CD8-positive, alpha-beta memory T cell (primary cell): ENCODE measurements around the gene TDRD10. TPM values are rescaled to one million over a fixed set of nuclear protein-coding genes. Genes with fewer than 3 reads are reported as not detected.

Experiments
- CTCF ChIA-PET: fragments of 350-600 bp; sonication (Branson Sonifier 250); formaldehyde crosslinking; loops from one replicate; lab custom pipeline; 2021; ENCODE audit warnings: antibody characterized with exemption; lab: Charles Lee
- POLR2A ChIA-PET: fragments of 350-600 bp; sonication (Branson Sonifier 250); formaldehyde crosslinking; loops from one replicate; lab custom pipeline; 2021; ENCODE audit warnings: antibody characterized with exemption; lab: Charles Lee
- DNase-seq, 5 donors: peaks; one replicate each; pipeline versions ENCODE4 v3.0.0 to v3.0.0-alpha.2; 2020 to 2022; ENCODE audit warnings: mixed read lengths in 1 of 5
- H3K27ac ChIP-seq: one replicate; pipeline ENCODE4 v1.7.0; 2013; ENCODE audit warnings: low read depth, mild to moderate bottlenecking, low read length, moderate library complexity
- H3K27me3 ChIP-seq: 2 replicates; pipeline ENCODE4 v1.7.0; 2013; ENCODE audit warnings: low read length, mild to moderate bottlenecking; ENCODE audit not compliant: insufficient read depth, poor library complexity, severe bottlenecking
- H3K36me3 ChIP-seq: 2 replicates; pipeline ENCODE4 v1.7.0; 2013; ENCODE audit warnings: mild to moderate bottlenecking, low read length, moderate library complexity; ENCODE audit not compliant: insufficient read depth
- H3K4me1 ChIP-seq: 2 replicates; pipeline ENCODE4 v1.7.0; 2013; ENCODE audit warnings: mild to moderate bottlenecking, low read length, moderate library complexity; ENCODE audit not compliant: insufficient read depth
- H3K4me3 ChIP-seq: 2 replicates; pipeline ENCODE4 v1.7.0; 2013; ENCODE audit warnings: mild to moderate bottlenecking, low read length
- H3K9me3 ChIP-seq: 2 replicates; pipeline ENCODE4 v1.7.0; 2013; ENCODE audit warnings: mild to moderate bottlenecking, low read length
- H3K27ac Mint-ChIP-seq, 8 donors: one replicate each; pipeline ENCODE4 v1.8.0; 2020 to 2021; ENCODE audit warnings: mixed read lengths in 8 of 8, mild to moderate bottlenecking in 6 of 8, inconsistent platforms in 3 of 8, moderate library complexity in 3 of 8
- H3K27me3 Mint-ChIP-seq, 2 donors: one replicate each; pipeline ENCODE4 v1.8.0; 2020 to 2021; ENCODE audit warnings: mixed read lengths in 2 of 2, mild to moderate bottlenecking in 1 of 2, moderate library complexity in 1 of 2
- H3K36me3 Mint-ChIP-seq, 3 donors: one replicate each; pipeline ENCODE4 v1.8.0; 2020 to 2021; ENCODE audit warnings: mixed read lengths in 3 of 3, inconsistent platforms in 1 of 3, mild to moderate bottlenecking in 1 of 3
- H3K4me1 Mint-ChIP-seq, 3 donors: one replicate each; pipeline ENCODE4 v1.8.0; 2020 to 2021; ENCODE audit warnings: mixed read lengths in 3 of 3, inconsistent platforms in 1 of 3, mild to moderate bottlenecking in 1 of 3
- H3K4me3 Mint-ChIP-seq, 7 donors: one replicate each; pipeline ENCODE4 v1.8.0; 2020 to 2021; ENCODE audit warnings: mixed read lengths in 7 of 7, mild to moderate bottlenecking in 6 of 7, moderate library complexity in 4 of 7, inconsistent platforms in 2 of 7
- H3K9me3 Mint-ChIP-seq, 5 donors: one replicate each; pipeline ENCODE4 v1.8.0; 2020 to 2022; ENCODE audit warnings: mixed read lengths in 5 of 5, mild to moderate bottlenecking in 3 of 5, moderate library complexity in 2 of 5, inconsistent platforms in 1 of 5
- polyA plus RNA-seq: library from polyadenylated mRNA; unstranded; fragments of 300-500 nt; fragmentation: Illumina TruSeq; gene quantifications from one replicate; pipeline ENCODE4 v1.2.3, GENCODE V29; 2021
- total RNA-seq, 2 experiments: library from RNA; stranded (reverse); gene quantifications; one replicate each; pipeline ENCODE4 v1.2.3, GENCODE V29; 2021

The TDRD10 gene
- total and polyA plus RNA-seq, 3 experiments from 2014 or later = not detected

GRCh38 chr1:154578058-154578418, 76.0 kb downstream of the TDRD10 start:
- Histone ChIP-seq H3K4me1 (no peaks in the 10 kb centered on the region), H3K27me3 (no peaks in the 10 kb centered on the region), H3K4me3 (no peak overlapping the region), H3K36me3 (peaks cover 29% of the 10 kb centered on the region), H3K27ac (no peak overlapping the region), H3K9me3 (no peaks in the 10 kb centered on the region)
- POLR2A ChIA-PET = interaction anchor here (0.5 kb wide), 1 partner anchor 257 kb away, joined by 6 read pairs; the partner anchor contains the start of gene AQP10
- DNase-seq = no peak
- H3K27ac Mint-ChIP-seq = peak overlapping the region in 2 of 8 donors; percentile 50 to 81
- CTCF ChIA-PET = interaction anchor here (1.5 to 2.6 kb wide), 2 partner anchors 13 to 18 kb away, joined by 3 to 9 read pairs; no protein-coding TSS in a partner anchor
- peaks cover 0 to 49% (median 8%) of the 10 kb centered on the region in 3 donors for H3K36me3 Mint-ChIP-seq
- peaks cover 0 to 5% (median 1%) of the 10 kb centered on the region in 3 donors for H3K4me1 Mint-ChIP-seq
- H3K9me3 Mint-ChIP-seq = no peaks in the 10 kb centered on the region
- H3K27me3 Mint-ChIP-seq = peaks cover 3 to 4% of the 10 kb centered on the region in 2 donors
- H3K4me3 Mint-ChIP-seq = no peak overlapping the region

GRCh38 chr1:154579374-154579773, 77.4 kb downstream of the TDRD10 start:
- Histone ChIP-seq H3K4me3 (no peak overlapping the region), H3K27me3 (no peaks in the 10 kb centered on the region), H3K27ac (no peak overlapping the region), H3K4me1 (no peaks in the 10 kb centered on the region), H3K36me3 (peaks cover 42% of the 10 kb centered on the region), H3K9me3 (no peaks in the 10 kb centered on the region)
- H3K36me3 Mint-ChIP-seq = peaks cover 0 to 63% (median 16%) of the 10 kb centered on the region in 3 donors
- H3K9me3 Mint-ChIP-seq = no peaks in the 10 kb centered on the region
- ChIA-PET CTCF (interaction anchor here (2.6 kb wide), 1 partner anchor 19 kb away, joined by 9 read pairs; no protein-coding TSS in a partner anchor), POLR2A (no interaction called here)
- no peak for DNase-seq
- H3K4me1 Mint-ChIP-seq = peaks cover 0 to 5% (median 1%) of the 10 kb centered on the region in 3 donors
- H3K27ac Mint-ChIP-seq = no peak overlapping the region
- H3K4me3 Mint-ChIP-seq = no peak overlapping the region
- H3K27me3 Mint-ChIP-seq = peaks cover 0 to 3% of the 10 kb centered on the region in 2 donors

GRCh38 chr1:154581766-154582165, 79.7 kb downstream of the TDRD10 start:
- Mint-ChIP-seq H3K27ac (peak overlapping the region in 2 of 8 donors; percentile 13 to 20), H3K27me3 (peaks cover 0 to 1% of the 10 kb centered on the region in 2 donors), H3K4me1 (peaks cover 0 to 5% (median 1%) of the 10 kb centered on the region in 3 donors), H3K36me3 (peaks cover 8 to 87% (median 31%) of the 10 kb centered on the region in 3 donors), H3K4me3 (no peak overlapping the region), H3K9me3 (no peaks in the 10 kb centered on the region)
- peaks cover 66% of the 10 kb centered on the region for H3K36me3 ChIP-seq
- H3K4me1 ChIP-seq = no peaks in the 10 kb centered on the region
- H3K4me3 ChIP-seq = no peak overlapping the region
- no peaks in the 10 kb centered on the region for H3K27me3 ChIP-seq
- ChIA-PET POLR2A (no interaction called here), CTCF (no interaction called here)
- DNase-seq = no peak
- no peaks in the 10 kb centered on the region for H3K9me3 ChIP-seq
- H3K27ac ChIP-seq = no peak overlapping the region

- Histone ChIP-seq H3K4me1 (no peaks in the 10 kb centered on the region), H3K27ac (no peak overlapping the region), H3K27me3 (no peaks in the 10 kb centered on the region), H3K9me3 (no peaks in the 10 kb centered on the region), H3K4me3 (no peak overlapping the region), H3K36me3 (peaks cover 77% of the 10 kb centered on the region)
- ChIA-PET POLR2A (no interaction called here), CTCF (interaction anchor here (0.8 kb wide), 1 partner anchor 9 kb away, joined by 3 read pairs; no protein-coding TSS in a partner anchor)
- H3K27ac Mint-ChIP-seq = no peak overlapping the region
- H3K36me3 Mint-ChIP-seq = peaks cover 15 to 97% (median 35%) of the 10 kb centered on the region in 3 donors
- no peak for DNase-seq
- peaks cover 0 to 1% of the 10 kb centered on the region in 2 donors for H3K27me3 Mint-ChIP-seq
- H3K9me3 Mint-ChIP-seq = no peaks in the 10 kb centered on the region
- no peak overlapping the region for H3K4me3 Mint-ChIP-seq
- peaks cover 0 to 5% (median under 1%) of the 10 kb centered on the region in 3 donors for H3K4me1 Mint-ChIP-seq
Observed at GRCh38 chr1:154582885-154583284, 80.9 kb downstream of the TDRD10 start.

GRCh38 chr1:154583773-154584172, 81.8 kb downstream of the TDRD10 start:
- no peak overlapping the region for H3K4me3 Mint-ChIP-seq
- H3K27ac ChIP-seq = no peak overlapping the region
- H3K4me1 Mint-ChIP-seq = peaks cover 0 to 3% (median 0%) of the 10 kb centered on the region in 3 donors
- peak overlapping the region in 2 of 8 donors; percentile 24 to 34 for H3K27ac Mint-ChIP-seq
- peaks cover 0 to 1% of the 10 kb centered on the region in 2 donors for H3K27me3 Mint-ChIP-seq
- no peaks in the 10 kb centered on the region for H3K4me1 ChIP-seq
- no peaks in the 10 kb centered on the region for H3K27me3 ChIP-seq
- no peak for DNase-seq
- ChIA-PET CTCF (interaction anchor here (0.5 kb wide), 1 partner anchor 552 kb away, joined by 3 read pairs; no protein-coding TSS in a partner anchor), POLR2A (no interaction called here)
- H3K9me3 Mint-ChIP-seq = no peaks in the 10 kb centered on the region
- H3K9me3 ChIP-seq = no peaks in the 10 kb centered on the region
- peaks cover 15 to 99% (median 37%) of the 10 kb centered on the region in 3 donors for H3K36me3 Mint-ChIP-seq
- H3K36me3 ChIP-seq = peaks cover 82% of the 10 kb centered on the region
- no peak overlapping the region for H3K4me3 ChIP-seq

GRCh38 chr1:154584267-154584994, 82.4 kb downstream of the TDRD10 start:
- no peak for DNase-seq
- POLR2A ChIA-PET = no interaction called here
- Histone ChIP-seq H3K36me3 (peaks cover 89% of the 10 kb centered on the region), H3K9me3 (no peaks in the 10 kb centered on the region), H3K27ac (no peak overlapping the region), H3K4me1 (no peaks in the 10 kb centered on the region), H3K27me3 (no peaks in the 10 kb centered on the region), H3K4me3 (no peak overlapping the region)
- Mint-ChIP-seq H3K27ac (peak overlapping the region in 2 of 8 donors; percentile 34 to 47), H3K36me3 (peaks cover 15 to 99% (median 37%) of the 10 kb centered on the region in 3 donors), H3K9me3 (no peaks in the 10 kb centered on the region), H3K4me1 (no peaks in the 10 kb centered on the region), H3K4me3 (no peak overlapping the region), H3K27me3 (peaks cover 0 to 1% of the 10 kb centered on the region in 2 donors)
- CTCF ChIA-PET = interaction anchor here (0.5 kb wide), 1 partner anchor 552 kb away, joined by 3 read pairs; no protein-coding TSS in a partner anchor

- Histone ChIP-seq H3K27ac (no peak overlapping the region), H3K27me3 (no peaks in the 10 kb centered on the region), H3K4me1 (no peaks in the 10 kb centered on the region), H3K36me3 (peaks cover 94% of the 10 kb centered on the region), H3K4me3 (no peak overlapping the region), H3K9me3 (no peaks in the 10 kb centered on the region)
- peaks cover 0 to 1% of the 10 kb centered on the region in 2 donors for H3K27me3 Mint-ChIP-seq
- DNase-seq = no peak
- H3K27ac Mint-ChIP-seq = peak overlapping the region in 2 of 8 donors; percentile 10 to 61
- H3K4me3 Mint-ChIP-seq = no peak overlapping the region
- ChIA-PET CTCF (no interaction called here), POLR2A (no interaction called here)
- H3K9me3 Mint-ChIP-seq = no peaks in the 10 kb centered on the region
- peaks cover 15 to 98% (median 36%) of the 10 kb centered on the region in 3 donors for H3K36me3 Mint-ChIP-seq
- H3K4me1 Mint-ChIP-seq = no peaks in the 10 kb centered on the region
Observed at GRCh38 chr1:154586231-154586630, 84.2 kb downstream of the TDRD10 start.

- H3K4me3 Mint-ChIP-seq = no peak overlapping the region
- H3K4me1 Mint-ChIP-seq = no peaks in the 10 kb centered on the region
- ChIA-PET CTCF (no interaction called here), POLR2A (no interaction called here)
- peak overlapping the region in 2 of 8 donors; percentile 10 to 20 for H3K27ac Mint-ChIP-seq
- peaks cover 99% of the 10 kb centered on the region for H3K36me3 ChIP-seq
- no peaks in the 10 kb centered on the region for H3K4me1 ChIP-seq
- H3K9me3 ChIP-seq = no peaks in the 10 kb centered on the region
- H3K27ac ChIP-seq = no peak overlapping the region
- no peaks in the 10 kb centered on the region for H3K27me3 ChIP-seq
- no peak overlapping the region for H3K4me3 ChIP-seq
- DNase-seq = no peak
- peaks cover 0 to 1% of the 10 kb centered on the region in 2 donors for H3K27me3 Mint-ChIP-seq
- H3K9me3 Mint-ChIP-seq = no peaks in the 10 kb centered on the region
- H3K36me3 Mint-ChIP-seq = peaks cover 15 to 99% (median 38%) of the 10 kb centered on the region in 3 donors
Observed at GRCh38 chr1:154586641-154587040, 84.6 kb downstream of the TDRD10 start.
